ENCODE data around the gene SLC7A8. TPM values are rescaled to one million over a fixed set of nuclear protein-coding genes. Genes with fewer than 3 reads are reported as not detected.

The SLC7A8 gene
- total RNA-seq, 1 experiment from 2014 or later, result not detected

- Mint-ChIP-seq H3K4me3 (ENCODE audit: low read depth, unreplicated experiment) (no peak overlapping the region), H3K27me3 (ENCODE audit: unreplicated experiment) (peaks cover 48% of the 10 kb centered on the region), H3K27ac (ENCODE audit: unreplicated experiment) (no peak overlapping the region), H3K9me3 (ENCODE audit: low read depth, unreplicated experiment) (no peaks in the 10 kb centered on the region), H3K36me3 (ENCODE audit: insufficient read depth, unreplicated experiment) (no peaks in the 10 kb centered on the region), H3K4me1 (ENCODE audit: low read depth, unreplicated experiment) (no peaks in the 10 kb centered on the region)
- CTCF ChIA-PET, result interaction anchor here (1.1 kb wide), 1 partner anchor 181 kb away, joined by 3 read pairs; no protein-coding TSS in a partner anchor
- no TSS peak for BruUV-seq (replicated peaks)
- no peak for DNase-seq
- intact Hi-C loops (cut with micrococcal nuclease; ENCODE audit: unreplicated experiment), result no loop called here
- TF ChIP-seq CTCF (IDR thresholded peaks at IDR 0.05; ENCODE audit: unreplicated experiment), result no peak
Observed at GRCh38 chr14:23154964-23155587, 28.4 kb downstream of the SLC7A8 start.

GRCh38 chr14:23153851-23154796 lies 29.3 kb downstream of the SLC7A8 start:
- Mint-ChIP-seq H3K27me3 (ENCODE audit: unreplicated experiment) (peaks cover 48% of the 10 kb centered on the region), H3K9me3 (ENCODE audit: low read depth, unreplicated experiment) (no peaks in the 10 kb centered on the region), H3K27ac (ENCODE audit: unreplicated experiment) (no peak overlapping the region), H3K4me3 (ENCODE audit: low read depth, unreplicated experiment) (no peak overlapping the region), H3K4me1 (ENCODE audit: low read depth, unreplicated experiment) (no peaks in the 10 kb centered on the region), H3K36me3 (ENCODE audit: insufficient read depth, unreplicated experiment) (no peaks in the 10 kb centered on the region)
- DNase-seq, result peak; percentile 47
- BruUV-seq (replicated peaks), result no TSS peak
- intact Hi-C loops (cut with micrococcal nuclease; ENCODE audit: unreplicated experiment), result no loop called here
- CTCF ChIA-PET, result interaction anchor here (1.0 kb wide), 1 partner anchor 33 kb away, joined by 3 read pairs; no protein-coding TSS in a partner anchor
- no peak for TF ChIP-seq CTCF (IDR thresholded peaks at IDR 0.05; ENCODE audit: unreplicated experiment)

- intact Hi-C loops (cut with micrococcal nuclease; ENCODE audit: unreplicated experiment), result no loop called here
- no peak for DNase-seq
- peaks cover 48% of the 10 kb centered on the region for H3K27me3 Mint-ChIP-seq (ENCODE audit: unreplicated experiment)
- TF ChIP-seq CTCF (IDR thresholded peaks at IDR 0.05; ENCODE audit: unreplicated experiment), result no peak
- CTCF ChIA-PET, result interaction anchor here (0.7 to 1.0 kb wide), 3 partner anchors 12 to 36 kb away, joined by 3 to 10 read pairs (median 5); no protein-coding TSS in a partner anchor
- BruUV-seq (replicated peaks), result no TSS peak
- no peak overlapping the region for H3K27ac Mint-ChIP-seq (ENCODE audit: unreplicated experiment)
- H3K36me3 Mint-ChIP-seq (ENCODE audit: insufficient read depth, unreplicated experiment), result no peaks in the 10 kb centered on the region
- no peak overlapping the region for H3K4me3 Mint-ChIP-seq (ENCODE audit: low read depth, unreplicated experiment)
- no peaks in the 10 kb centered on the region for H3K9me3 Mint-ChIP-seq (ENCODE audit: low read depth, unreplicated experiment)
- no peaks in the 10 kb centered on the region for H3K4me1 Mint-ChIP-seq (ENCODE audit: low read depth, unreplicated experiment)
Observed at GRCh38 chr14:23151342-23151741, 32.1 kb downstream of the SLC7A8 start.

- Mint-ChIP-seq H3K27me3 (ENCODE audit: unreplicated experiment) (peaks cover 58% of the 10 kb centered on the region), H3K9me3 (ENCODE audit: low read depth, unreplicated experiment) (no peaks in the 10 kb centered on the region), H3K4me1 (ENCODE audit: low read depth, unreplicated experiment) (no peaks in the 10 kb centered on the region), H3K27ac (ENCODE audit: unreplicated experiment) (no peak overlapping the region), H3K36me3 (ENCODE audit: insufficient read depth, unreplicated experiment) (no peaks in the 10 kb centered on the region), H3K4me3 (ENCODE audit: low read depth, unreplicated experiment) (no peak overlapping the region)
- no TSS peak for BruUV-seq (replicated peaks)
- CTCF ChIA-PET, result interaction anchor here (1.1 kb wide), 1 partner anchor 8 kb away, joined by 4 read pairs; no protein-coding TSS in a partner anchor
- intact Hi-C loops (cut with micrococcal nuclease; ENCODE audit: unreplicated experiment), result no loop called here
- no peak for TF ChIP-seq CTCF (IDR thresholded peaks at IDR 0.05; ENCODE audit: unreplicated experiment)
- DNase-seq, result no peak
Observed at GRCh38 chr14:23149745-23150144, 33.7 kb downstream of the SLC7A8 start.

Data from Calu3 (cell line).